ENCODE results near the gene FAM216A. TPM values are rescaled to one million over a fixed set of nuclear protein-coding genes. Genes with fewer than 3 reads are reported as not detected.
"Not testable (repeated sequence)": the region's sequence is repeated elsewhere in the genome, so short reads cannot be mapped to it uniquely, and the experiment has no call there.

FAM216A gene, protein sequence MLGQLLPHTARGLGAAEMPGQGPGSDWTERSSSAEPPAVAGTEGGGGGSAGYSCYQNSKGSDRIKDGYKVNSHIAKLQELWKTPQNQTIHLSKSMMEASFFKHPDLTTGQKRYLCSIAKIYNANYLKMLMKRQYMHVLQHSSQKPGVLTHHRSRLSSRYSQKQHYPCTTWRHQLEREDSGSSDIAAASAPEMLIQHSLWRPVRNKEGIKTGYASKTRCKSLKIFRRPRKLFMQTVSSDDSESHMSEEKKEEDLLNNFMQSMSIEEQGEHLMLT
- 10 to 100 TPM in 1 of 3 donors, 1 to 10 TPM in 2; 6.1 to 10.5 (median 8.5) TPM for total RNA-seq

DNA sequence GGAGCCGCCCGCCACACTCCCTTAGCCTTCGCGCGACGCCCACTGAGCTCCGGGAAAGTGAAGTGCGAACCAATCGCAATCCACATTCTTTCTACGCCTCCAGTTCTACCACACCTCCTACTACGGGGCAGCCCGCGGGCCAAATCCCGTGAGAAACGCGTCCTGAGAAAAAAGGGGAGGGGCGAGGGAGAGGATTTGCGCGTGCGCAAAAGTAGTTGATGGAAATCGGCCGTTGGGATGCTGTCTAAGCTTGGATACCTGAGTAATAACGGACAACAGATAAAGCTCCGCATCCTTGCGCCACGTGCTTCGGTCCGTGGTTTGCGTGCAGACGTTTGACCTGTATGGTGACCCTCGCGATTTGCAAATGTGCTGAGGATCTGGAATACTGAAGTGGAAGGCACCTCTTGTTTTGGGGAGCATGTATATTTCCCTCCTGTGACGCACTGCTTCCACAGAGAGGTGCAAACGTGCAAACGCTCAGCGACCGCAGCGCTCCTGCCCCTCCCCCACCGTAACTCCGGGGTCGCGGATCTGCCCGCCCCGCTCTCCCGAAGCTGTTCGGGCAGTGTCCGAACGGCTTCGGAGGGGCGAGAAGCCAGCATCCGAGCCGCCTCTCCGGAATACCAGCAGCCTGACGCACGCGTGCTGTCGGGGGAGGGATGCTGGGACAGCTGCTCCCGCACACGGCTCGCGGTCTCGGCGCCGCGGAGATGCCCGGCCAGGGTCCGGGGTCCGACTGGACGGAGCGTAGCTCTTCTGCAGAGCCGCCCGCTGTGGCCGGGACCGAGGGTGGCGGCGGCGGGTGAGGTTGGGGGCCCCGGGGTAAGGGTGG is at the start of gene FAM216A, which contains the start of gene GPN3:
TSS of gene FAM216A (plus strand) at position 632 of the 835 bp plus-strand sequence. CDS start at position 663, 31 bp downstream.
TSS of gene GPN3 (minus strand) at position 44 of the 835 bp plus-strand sequence. CDS start 54 bp downstream, outside the sequence.
- DNase-seq (ENCODE audit: low spot score in 2 of 2) = peak; percentile 96 to 97
- H3K4me1 ChIP-seq = no peaks in the 10 kb centered on the region
- intact Hi-C loops (cut with DNase I; ENCODE audit: low total_unique reads) = no loop called here
- H3K27ac ChIP-seq = peak within 1 kb of the TSS; percentile 92 to 97
- TF ChIP-seq, protein P1, sequence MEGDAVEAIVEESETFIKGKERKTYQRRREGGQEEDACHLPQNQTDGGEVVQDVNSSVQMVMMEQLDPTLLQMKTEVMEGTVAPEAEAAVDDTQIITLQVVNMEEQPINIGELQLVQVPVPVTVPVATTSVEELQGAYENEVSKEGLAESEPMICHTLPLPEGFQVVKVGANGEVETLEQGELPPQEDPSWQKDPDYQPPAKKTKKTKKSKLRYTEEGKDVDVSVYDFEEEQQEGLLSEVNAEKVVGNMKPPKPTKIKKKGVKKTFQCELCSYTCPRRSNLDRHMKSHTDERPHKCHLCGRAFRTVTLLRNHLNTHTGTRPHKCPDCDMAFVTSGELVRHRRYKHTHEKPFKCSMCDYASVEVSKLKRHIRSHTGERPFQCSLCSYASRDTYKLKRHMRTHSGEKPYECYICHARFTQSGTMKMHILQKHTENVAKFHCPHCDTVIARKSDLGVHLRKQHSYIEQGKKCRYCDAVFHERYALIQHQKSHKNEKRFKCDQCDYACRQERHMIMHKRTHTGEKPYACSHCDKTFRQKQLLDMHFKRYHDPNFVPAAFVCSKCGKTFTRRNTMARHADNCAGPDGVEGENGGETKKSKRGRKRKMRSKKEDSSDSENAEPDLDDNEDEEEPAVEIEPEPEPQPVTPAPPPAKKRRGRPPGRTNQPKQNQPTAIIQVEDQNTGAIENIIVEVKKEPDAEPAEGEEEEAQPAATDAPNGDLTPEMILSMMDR (IDR thresholded peaks at IDR 0.05) = peak in 1 of 3 donors; percentile 10
- TF ChIP-seq POLR2A (IDR thresholded peaks at IDR 0.05) (no peak), POLR2AphosphoS5 (IDR thresholded peaks at IDR 0.05) (peak; percentile 81 to 93 (median 92))
- no peaks in the 10 kb centered on the region for H3K36me3 ChIP-seq
- H3K27me3 ChIP-seq = no peaks in the 10 kb centered on the region
- no peaks in the 10 kb centered on the region for H3K9me3 ChIP-seq
- peak within 1 kb of the TSS; percentile 68 to 86 (median 84) for H3K4me3 ChIP-seq

- H3K27me3 ChIP-seq; H3K27ac ChIP-seq; H3K9me3 ChIP-seq; intact Hi-C loops (cut with DNase I; ENCODE audit: low total_unique reads); DNase-seq (ENCODE audit: low spot score in 2 of 2); H3K36me3 ChIP-seq; H3K4me1 ChIP-seq; H3K4me3 ChIP-seq: not testable (repeated sequence)
Measured at GRCh38 chr12:110420644-110421043, 48.0 kb upstream of the FAM216A start.

DNA sequence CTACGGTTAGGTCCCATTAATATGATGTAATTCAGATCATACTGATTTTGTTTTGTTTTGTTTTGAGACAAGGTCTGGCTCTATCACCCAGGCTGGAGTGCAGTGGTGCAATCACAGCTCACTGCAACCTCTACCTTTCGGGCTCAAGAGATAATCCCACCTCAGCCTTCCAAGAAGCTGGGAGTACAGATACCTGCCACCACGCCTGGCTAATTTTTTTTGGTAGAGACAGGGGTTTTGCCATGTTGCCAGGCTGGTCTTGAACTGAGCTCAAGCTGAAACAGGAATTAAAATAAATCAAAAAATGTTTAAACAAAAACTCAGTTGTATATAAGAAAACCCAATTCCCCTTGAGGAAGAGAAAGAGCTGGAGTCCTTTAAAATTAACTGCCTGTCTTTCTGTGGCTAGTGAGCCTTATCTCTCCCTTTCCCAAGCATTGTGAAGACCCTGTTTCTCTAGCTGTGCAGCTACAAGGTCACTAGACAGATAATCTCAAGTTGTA is 47.4 kb upstream of the FAM216A start:
- no peak for DNase-seq (ENCODE audit: low spot score in 2 of 2)
- no peaks in the 10 kb centered on the region for H3K36me3 ChIP-seq
- intact Hi-C loops (cut with DNase I; ENCODE audit: low total_unique reads) = no loop called here

GRCh38 chr12:110421701-110422100 is 46.9 kb upstream of the FAM216A start:
- intact Hi-C loops (cut with DNase I; ENCODE audit: low total_unique reads) = no loop called here
- Histone ChIP-seq H3K36me3 (no peaks in the 10 kb centered on the region), H3K27me3 (no peaks in the 10 kb centered on the region), H3K4me3 (no peak overlapping the region), H3K9me3 (no peaks in the 10 kb centered on the region), H3K4me1 (no peaks in the 10 kb centered on the region), H3K27ac (no peak overlapping the region)
- TF ChIP-seq POLR2A (IDR thresholded peaks at IDR 0.05) (no peak), POLR2AphosphoS5 (IDR thresholded peaks at IDR 0.05) (no peak)
- TF ChIP-seq, protein P1 (IDR thresholded peaks at IDR 0.05) = no peak
- DNase-seq (ENCODE audit: low spot score in 2 of 2) = no peak

More for the DNA sequence above, 47.4 kb upstream of the FAM216A start:
- Histone ChIP-seq H3K9me3 (no peaks in the 10 kb centered on the region), H3K4me1 (no peaks in the 10 kb centered on the region), H3K27me3 (no peaks in the 10 kb centered on the region), H3K4me3 (no peak overlapping the region), H3K27ac (no peak overlapping the region)
- TF ChIP-seq, protein P1 (IDR thresholded peaks at IDR 0.05) = no peak
- TF ChIP-seq POLR2AphosphoS5 (IDR thresholded peaks at IDR 0.05) (no peak), POLR2A (IDR thresholded peaks at IDR 0.05) (no peak)

DNA sequence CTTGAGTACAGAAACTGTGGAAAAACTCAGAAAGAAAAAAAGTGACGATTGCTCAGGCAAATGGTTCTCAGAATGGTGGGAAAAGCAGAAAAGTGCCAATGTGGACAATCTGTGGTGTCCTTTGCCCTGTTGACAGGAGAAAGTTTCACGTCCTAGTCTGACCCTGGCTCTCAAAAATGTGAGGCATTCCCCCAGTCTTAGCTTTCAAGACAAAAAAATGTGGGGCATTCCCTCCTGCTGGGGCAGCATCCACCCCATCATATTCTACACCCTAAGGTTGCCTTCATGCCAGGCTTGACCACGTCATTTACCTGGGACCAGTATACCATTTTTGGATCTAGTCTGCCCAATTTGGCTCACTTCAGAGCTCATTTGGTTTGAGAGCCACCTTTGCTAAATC is 44.4 kb upstream of the FAM216A start:
- intact Hi-C loops (cut with DNase I; ENCODE audit: low total_unique reads) = no loop called here
- Histone ChIP-seq H3K27ac (no peak overlapping the region), H3K36me3 (no peaks in the 10 kb centered on the region), H3K4me3 (no peak overlapping the region), H3K9me3 (no peaks in the 10 kb centered on the region), H3K27me3 (no peaks in the 10 kb centered on the region), H3K4me1 (no peaks in the 10 kb centered on the region)
- TF ChIP-seq POLR2A (IDR thresholded peaks at IDR 0.05) = no peak
- TF ChIP-seq POLR2AphosphoS5 (IDR thresholded peaks at IDR 0.05) = no peak
- TF ChIP-seq, protein P1 (IDR thresholded peaks at IDR 0.05) = no peak
- DNase-seq (ENCODE audit: low spot score in 2 of 2) = no peak
